ENCODE results near the gene RFXANK. TPM values are rescaled to one million over a fixed set of nuclear protein-coding genes. Genes with fewer than 3 reads are reported as not detected.

The RFXANK gene
- total RNA-seq: 95.4 and 96.9 TPM in 2 replicates

- Mint-ChIP-seq H3K4me3 (peak within 1 kb of the TSS; percentile 99), H3K36me3 (ENCODE audit: low read depth) (peaks cover 36% of the 10 kb centered on the region), H3K27me3 (no peaks in the 10 kb centered on the region), H3K4me1 (peaks cover 49% of the 10 kb centered on the region), H3K27ac (peak within 1 kb of the TSS; percentile 99), H3K9me3 (no peaks in the 10 kb centered on the region)
- CTCF ChIA-PET: interaction anchor here (1.1 to 2.3 kb wide), 2 partner anchors 18 to 34 kb away, joined by 3 to 6 read pairs; no protein-coding TSS in a partner anchor
- POLR2A ChIA-PET: interaction anchor here (0.6 to 4.6 kb wide), 19 partner anchors 8 to 1900 kb away, joined by 3 to 69 read pairs (median 4); partner anchors contain the start of genes NDUFA13, NR2C2AP, SLC25A42 and TSSK6
- ATAC-seq (ENCODE audit: low read depth) (peak; percentile 85), DNase-seq (peak; percentile 91)
- TF ChIP-seq, protein P1, sequence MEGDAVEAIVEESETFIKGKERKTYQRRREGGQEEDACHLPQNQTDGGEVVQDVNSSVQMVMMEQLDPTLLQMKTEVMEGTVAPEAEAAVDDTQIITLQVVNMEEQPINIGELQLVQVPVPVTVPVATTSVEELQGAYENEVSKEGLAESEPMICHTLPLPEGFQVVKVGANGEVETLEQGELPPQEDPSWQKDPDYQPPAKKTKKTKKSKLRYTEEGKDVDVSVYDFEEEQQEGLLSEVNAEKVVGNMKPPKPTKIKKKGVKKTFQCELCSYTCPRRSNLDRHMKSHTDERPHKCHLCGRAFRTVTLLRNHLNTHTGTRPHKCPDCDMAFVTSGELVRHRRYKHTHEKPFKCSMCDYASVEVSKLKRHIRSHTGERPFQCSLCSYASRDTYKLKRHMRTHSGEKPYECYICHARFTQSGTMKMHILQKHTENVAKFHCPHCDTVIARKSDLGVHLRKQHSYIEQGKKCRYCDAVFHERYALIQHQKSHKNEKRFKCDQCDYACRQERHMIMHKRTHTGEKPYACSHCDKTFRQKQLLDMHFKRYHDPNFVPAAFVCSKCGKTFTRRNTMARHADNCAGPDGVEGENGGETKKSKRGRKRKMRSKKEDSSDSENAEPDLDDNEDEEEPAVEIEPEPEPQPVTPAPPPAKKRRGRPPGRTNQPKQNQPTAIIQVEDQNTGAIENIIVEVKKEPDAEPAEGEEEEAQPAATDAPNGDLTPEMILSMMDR (IDR thresholded peaks at IDR 0.05): no peak
- intact Hi-C loops (cut with micrococcal nuclease): loop anchor here (1.0 to 5.0 kb wide), 10 partner anchors 11 to 670 kb away; partner anchors contain the start of genes ATP13A1, COPE, DDX49 and ELL
Measured at GRCh38 chr19:19192078-19192882, at the start of gene RFXANK, which contains the start of gene BORCS8. Gene RFXANK, plus strand, starts transcription at chr19:19192258. Its CDS starts 1,689 bp downstream, at chr19:19193947. Gene BORCS8, minus strand, starts transcription at chr19:19192152. Its CDS starts 35 bp downstream, at chr19:19192117.

GRCh38 chr19:19142347-19142746 lies 49.7 kb upstream of the RFXANK start:
- POLR2A ChIA-PET: interaction anchor here (0.5 to 2.2 kb wide), 2 partner anchors 27 to 197 kb away, joined by 4 to 9 read pairs; partner anchors contain the start of gene MEF2B
- DNase-seq (no peak), ATAC-seq (ENCODE audit: low read depth) (no peak)
- H3K4me1 Mint-ChIP-seq: peaks cover 19% of the 10 kb centered on the region
- H3K36me3 Mint-ChIP-seq (ENCODE audit: low read depth): peaks cover 5% of the 10 kb centered on the region
- no peak overlapping the region for H3K4me3 Mint-ChIP-seq
- H3K27me3 Mint-ChIP-seq: no peaks in the 10 kb centered on the region
- intact Hi-C loops (cut with micrococcal nuclease): no loop called here
- TF ChIP-seq, protein P1 (IDR thresholded peaks at IDR 0.05): no peak
- H3K9me3 Mint-ChIP-seq: no peaks in the 10 kb centered on the region
- CTCF ChIA-PET: interaction anchor here (0.7 to 6.3 kb wide), 3 partner anchors 32 to 90 kb away, joined by 3 to 43 read pairs (median 7); no protein-coding TSS in a partner anchor
- no peak overlapping the region for H3K27ac Mint-ChIP-seq

DNA sequence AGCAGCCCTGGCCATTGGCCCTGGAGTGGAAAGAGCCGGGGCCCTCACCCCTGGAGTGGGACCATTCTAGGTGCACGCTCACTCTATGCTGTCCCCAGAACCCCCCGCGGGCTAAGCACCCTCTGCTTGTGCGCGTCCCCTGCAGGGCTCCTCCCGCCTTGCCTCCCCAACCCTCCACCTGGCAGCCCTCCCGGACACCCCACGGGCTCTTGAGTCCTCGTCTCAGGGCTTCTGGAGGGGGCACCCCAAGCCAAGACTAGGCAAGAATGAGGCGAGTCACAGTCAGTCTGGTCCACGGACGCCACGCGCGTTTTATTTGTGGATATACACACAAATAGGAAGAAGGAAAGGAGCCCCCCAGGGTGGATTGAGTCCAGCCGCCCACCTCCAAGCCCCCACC lies 46.8 kb upstream of the RFXANK start:
- CTCF ChIA-PET: interaction anchor here (0.8 to 4.9 kb wide), 10 partner anchors 9 to 221 kb away, joined by 3 to 104 read pairs (median 5); partner anchors contain the start of gene MEF2B
- ATAC-seq (ENCODE audit: low read depth): no peak

DNA sequence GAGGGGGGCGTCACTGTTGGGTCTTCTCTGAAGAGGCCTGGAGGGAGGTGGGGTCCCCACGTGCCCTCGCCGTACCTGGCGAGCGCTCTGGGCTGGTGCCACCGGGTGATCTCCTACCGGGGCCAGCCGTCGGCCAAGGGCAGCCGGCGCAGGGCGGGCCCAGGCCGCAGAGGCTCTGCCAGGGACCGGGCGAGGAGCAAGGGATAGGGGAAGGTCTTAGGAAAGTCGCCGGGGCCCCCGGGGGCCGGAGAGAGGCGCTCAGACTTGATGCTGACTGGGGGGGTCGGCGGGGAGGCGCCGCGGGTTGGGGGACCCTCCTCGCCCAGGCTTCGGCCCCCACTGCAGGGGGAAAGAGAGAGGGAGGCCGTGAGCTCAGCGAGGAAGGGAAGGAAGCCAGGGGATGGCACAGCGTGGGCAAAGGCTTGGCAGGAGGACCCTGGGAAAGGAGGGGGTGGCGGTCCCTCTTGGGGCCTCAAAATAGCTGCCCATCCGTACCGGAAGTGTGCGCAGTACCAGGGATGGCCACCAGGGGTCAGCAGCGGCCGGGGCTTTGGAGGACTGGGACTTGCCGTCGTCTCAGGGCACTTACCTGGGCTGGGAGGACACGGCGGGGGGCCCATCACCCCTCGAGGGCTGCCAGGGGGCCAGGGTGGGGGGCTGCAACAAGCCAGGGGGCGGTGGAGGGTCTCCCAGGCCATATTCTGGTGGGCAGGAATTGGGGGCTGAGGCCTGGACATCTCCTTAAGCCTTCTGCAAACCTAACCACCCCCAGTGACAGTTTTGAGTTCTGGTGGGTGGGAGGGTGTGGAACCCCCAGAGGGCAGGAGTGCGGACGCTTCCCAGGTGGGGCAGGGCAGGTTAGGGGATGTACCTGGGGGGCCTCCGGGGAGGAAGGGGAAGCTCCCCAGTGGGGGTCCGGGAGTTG lies 46.1 kb upstream of the RFXANK start:
- H3K36me3 Mint-ChIP-seq (ENCODE audit: low read depth): peaks cover 18% of the 10 kb centered on the region
- no peak overlapping the region for H3K27ac Mint-ChIP-seq
- no peaks in the 10 kb centered on the region for H3K27me3 Mint-ChIP-seq
- CTCF ChIA-PET: interaction anchor here (0.8 to 4.9 kb wide), 11 partner anchors 9 to 220 kb away, joined by 3 to 104 read pairs (median 5); partner anchors contain the start of gene MEF2B
- H3K9me3 Mint-ChIP-seq: no peaks in the 10 kb centered on the region
- intact Hi-C loops (cut with micrococcal nuclease): loop anchor here (1.0 to 2.0 kb wide), 6 partner anchors 14 to 345 kb away; partner anchors contain the start of gene MEF2B
- TF ChIP-seq, protein P1 (IDR thresholded peaks at IDR 0.05): no peak
- no peak overlapping the region for H3K4me3 Mint-ChIP-seq
- ATAC-seq (ENCODE audit: low read depth): peak; percentile 93
- H3K4me1 Mint-ChIP-seq: peaks cover 5% of the 10 kb centered on the region
- DNase-seq: peak; percentile 92
- POLR2A ChIA-PET: interaction anchor here (0.6 to 1.4 kb wide), 6 partner anchors 24 to 219 kb away, joined by 3 to 15 read pairs (median 4); partner anchors contain the start of genes MEF2B and NR2C2AP

More for the DNA sequence above, 46.8 kb upstream of the RFXANK start:
- Mint-ChIP-seq H3K27ac (peak overlapping the region; percentile 24), H3K4me1 (peaks cover 1% of the 10 kb centered on the region), H3K4me3 (no peak overlapping the region), H3K9me3 (no peaks in the 10 kb centered on the region), H3K36me3 (ENCODE audit: low read depth) (peaks cover 18% of the 10 kb centered on the region), H3K27me3 (no peaks in the 10 kb centered on the region)
- intact Hi-C loops (cut with micrococcal nuclease): no loop called here
- POLR2A ChIA-PET: interaction anchor here (0.9 to 1.4 kb wide), 4 partner anchors 25 to 219 kb away, joined by 3 to 15 read pairs (median 5); partner anchors contain the start of genes MEF2B and NR2C2AP
- TF ChIP-seq, protein P1 (IDR thresholded peaks at IDR 0.05): no peak
- no peak for DNase-seq
